HEK293 (cell line): ENCODE results near the gene LDLRAD3.

ENCODE experiments used
- CTCF ChIA-PET: fragments of 350-600 bp; formaldehyde crosslinking; extraction: SDS; loops from one replicate; lab custom pipeline; 2021; ENCODE audit warnings: antibody characterized with exemption; lab: Yijun Ruan, JAX
- POLR2A ChIA-PET: fragments of 300-600 bp; formaldehyde crosslinking; extraction: SDS; loops from one replicate; lab custom pipeline; 2020; ENCODE audit warnings: antibody characterized with exemption, inconsistent platforms; lab: Yijun Ruan, JAX
- H3K27ac ChIP-seq: fragments of 200-500 bp; sonication (Bioruptor generic); 2 replicates; pipeline ENCODE4 v1.5.1; 2014; ENCODE audit warnings: low read depth, low read length, control low read depth, inconsistent platforms; ENCODE audit errors: extremely low read depth
- H3K36me3 ChIP-seq, 2 experiments: fragments of 200-500 bp in 1 of 2; sonication (Bioruptor generic) in 1 of 2; 1 replicate in 1 of 2; 2 replicates in 1 of 2; pipeline ENCODE4 v1.5.1; 2014 to 2017; ENCODE audit warnings: inconsistent platforms in 2 of 2, low read length in 2 of 2; ENCODE audit not compliant: control insufficient read depth in 2 of 2, insufficient read depth in 1 of 2
- H3K4me1 ChIP-seq: fragments of 200-500 bp; sonication (Bioruptor generic); 2 replicates; pipeline ENCODE4 v1.5.1; 2014; ENCODE audit warnings: mild to moderate bottlenecking, low read length, inconsistent platforms; ENCODE audit not compliant: control insufficient read depth, insufficient read depth
- H3K4me3 ChIP-seq: 2 replicates; pipeline ENCODE4 v1.5.1; 2011; ENCODE audit warnings: low read depth, mild to moderate bottlenecking, control low read depth, low read length, moderate library complexity
- H3K9me3 ChIP-seq: fragments of 200-500 bp; sonication (Bioruptor generic); 2 replicates; pipeline ENCODE4 v1.5.1; 2014; ENCODE audit warnings: low read depth, low read length, inconsistent platforms; ENCODE audit not compliant: control insufficient read depth, insufficient read depth
- GLI2 ChIP-seq: fragments of 450-650 bp; formaldehyde crosslinking; IDR thresholded peaks from 2 replicates; pipeline ENCODE4; 2017; ENCODE audit warnings: missing biosample characterization, missing genetic modification characterization, low read depth, borderline replicate concordance
- KLF7 ChIP-seq: fragments of 450-650 bp; formaldehyde crosslinking; IDR thresholded peaks from 2 replicates; pipeline ENCODE4 v1.5.1; 2016; ENCODE audit warnings: missing biosample characterization, missing genetic modification characterization, borderline replicate concordance
- SALL2 ChIP-seq: fragments of 450-650 bp; formaldehyde crosslinking; IDR thresholded peaks from 2 replicates; pipeline ENCODE4 v1.5.0; 2017; ENCODE audit warnings: missing biosample characterization, mild to moderate bottlenecking, missing genetic modification characterization, borderline replicate concordance
- ZBTB20 ChIP-seq: fragments of 450-650 bp; formaldehyde crosslinking; IDR thresholded peaks from 2 replicates; pipeline ENCODE4 v1.5.1; 2016; ENCODE audit warnings: missing biosample characterization, missing genetic modification characterization
- ZBTB21 ChIP-seq: fragments of 450-650 bp; formaldehyde crosslinking; IDR thresholded peaks from 2 replicates; pipeline ENCODE4 v1.5.1; 2017; ENCODE audit warnings: missing biosample characterization, missing genetic modification characterization
- ZFHX2 ChIP-seq: fragments of 450-650 bp; formaldehyde crosslinking; conservative IDR thresholded peaks from 2 replicates; pipeline ENCODE4 v1.5.1; 2016; ENCODE audit warnings: missing biosample characterization, missing genetic modification characterization
- ZIC2 ChIP-seq: fragments of 450-650 bp; formaldehyde crosslinking; IDR thresholded peaks from 2 replicates; pipeline ENCODE4 v1.5.1; 2016; ENCODE audit warnings: missing biosample characterization, missing genetic modification characterization
- ZNF114 ChIP-seq: fragments of 450-650 bp; formaldehyde crosslinking; IDR thresholded peaks from 2 replicates; pipeline ENCODE4 v1.5.0; 2017; ENCODE audit warnings: missing biosample characterization, missing genetic modification characterization
- ZNF155 ChIP-seq: fragments of 450-650 bp; formaldehyde crosslinking; IDR thresholded peaks from 2 replicates; pipeline ENCODE4 v1.5.1; 2016; ENCODE audit warnings: missing biosample characterization, missing genetic modification characterization
- ZNF174 ChIP-seq: fragments of 450-650 bp; formaldehyde crosslinking; IDR thresholded peaks from 2 replicates; pipeline ENCODE4 v1.5.0; 2017; ENCODE audit warnings: missing biosample characterization, mild to moderate bottlenecking, missing genetic modification characterization
- ZNF211 ChIP-seq: fragments of 450-650 bp; formaldehyde crosslinking; IDR thresholded peaks from 2 replicates; pipeline ENCODE4 v1.5.1; 2016; ENCODE audit warnings: low read depth, missing biosample characterization, missing genetic modification characterization
- ZNF214 ChIP-seq: fragments of 450-650 bp; formaldehyde crosslinking; IDR thresholded peaks from 2 replicates; pipeline ENCODE4 v1.5.1; 2017; ENCODE audit warnings: missing biosample characterization, mild to moderate bottlenecking, missing genetic modification characterization, borderline replicate concordance
- ZNF239 ChIP-seq: fragments of 450-650 bp; formaldehyde crosslinking; IDR thresholded peaks from 2 replicates; pipeline ENCODE4 v1.5.1; 2016; ENCODE audit warnings: missing biosample characterization, missing genetic modification characterization
- ZNF350 ChIP-seq: fragments of 450-650 bp; formaldehyde crosslinking; IDR thresholded peaks from 2 replicates; pipeline ENCODE4 v1.5.0; 2017; ENCODE audit warnings: missing biosample characterization, mild to moderate bottlenecking, missing genetic modification characterization
- ZNF37A ChIP-seq: fragments of 450-650 bp; IDR thresholded peaks from 2 replicates; pipeline ENCODE4 v1.5.1; 2018; ENCODE audit warnings: missing biosample characterization, missing genetic modification characterization
- ZNF514 ChIP-seq: fragments of 450-650 bp; formaldehyde crosslinking; IDR thresholded peaks from 2 replicates; pipeline ENCODE4 v1.5.1; 2016; ENCODE audit warnings: missing biosample characterization, missing genetic modification characterization
- ZNF530 ChIP-seq: fragments of 450-650 bp; formaldehyde crosslinking; IDR thresholded peaks from 2 replicates; pipeline ENCODE4 v1.5.1; 2016; ENCODE audit warnings: low read depth, missing biosample characterization, missing genetic modification characterization
- ZNF560 ChIP-seq: fragments of 450-650 bp; formaldehyde crosslinking; IDR thresholded peaks from 2 replicates; pipeline ENCODE4 v1.5.1; 2017; ENCODE audit warnings: missing biosample characterization, missing genetic modification characterization, borderline replicate concordance
- ZNF670 ChIP-seq: fragments of 450-650 bp; formaldehyde crosslinking; IDR thresholded peaks from 2 replicates; pipeline ENCODE4 v1.5.1; 2016; ENCODE audit warnings: missing biosample characterization, missing genetic modification characterization, low read depth
- ZNF747 ChIP-seq: fragments of 450-650 bp; formaldehyde crosslinking; IDR thresholded peaks from 2 replicates; pipeline ENCODE4 v1.5.1; 2016; ENCODE audit warnings: missing biosample characterization, missing genetic modification characterization
- TF ChIP-seq, protein P1 (sequence below): fragments of 450-650 bp; formaldehyde crosslinking; IDR thresholded peaks from 2 replicates; pipeline ENCODE4 v1.5.1; 2017; ENCODE audit warnings: missing biosample characterization, missing genetic modification characterization
- TF ChIP-seq, protein P2 (sequence below): fragments of 450-650 bp; formaldehyde crosslinking; IDR thresholded peaks from 2 replicates; pipeline ENCODE4 v1.5.1; 2016; ENCODE audit warnings: missing biosample characterization, missing genetic modification characterization, low read depth
- TF ChIP-seq, protein P3 (sequence below): fragments of 450-650 bp; formaldehyde crosslinking; IDR thresholded peaks from 2 replicates; pipeline ENCODE4 v1.5.0; 2017; ENCODE audit warnings: missing biosample characterization, missing genetic modification characterization, borderline replicate concordance

Gene LDLRAD3

DNA sequence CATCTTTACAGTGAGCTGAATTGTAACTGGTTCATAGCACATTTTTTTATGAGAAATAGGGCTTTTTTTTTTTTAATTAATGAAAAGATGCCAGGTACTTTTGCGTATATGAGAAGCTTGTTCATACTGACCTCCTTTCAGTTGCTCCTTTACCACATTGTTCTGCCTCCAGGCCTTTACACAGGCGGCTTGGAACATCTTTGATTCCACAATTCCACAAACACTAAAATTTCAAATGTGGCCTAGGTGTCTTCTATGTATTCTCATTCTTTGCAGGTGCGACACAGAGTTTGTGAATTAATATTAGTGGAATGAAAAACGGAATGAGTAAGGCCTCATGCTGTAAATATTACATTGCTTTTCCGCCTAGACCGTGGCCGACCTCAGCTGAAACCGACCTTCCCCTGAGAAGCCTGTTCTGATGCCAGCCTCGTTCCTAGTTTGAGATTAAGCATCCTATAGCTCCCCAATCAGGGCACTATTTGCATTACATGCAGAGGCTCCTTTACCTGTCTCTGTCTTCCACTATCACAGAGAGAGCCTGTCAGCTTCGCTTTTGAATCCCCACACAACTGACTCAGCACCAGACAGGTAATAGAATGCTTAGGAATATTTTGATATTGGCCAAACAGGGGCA, 125.8 kb downstream of the LDLRAD3 start:
- no peak overlapping the region for H3K27ac ChIP-seq
- ChIA-PET POLR2A (no interaction called here), CTCF (interaction anchor here (0.6 to 2.2 kb wide), 9 partner anchors 13 to 548 kb away, joined by 3 to 16 read pairs (median 3); no protein-coding TSS in a partner anchor)

DNA sequence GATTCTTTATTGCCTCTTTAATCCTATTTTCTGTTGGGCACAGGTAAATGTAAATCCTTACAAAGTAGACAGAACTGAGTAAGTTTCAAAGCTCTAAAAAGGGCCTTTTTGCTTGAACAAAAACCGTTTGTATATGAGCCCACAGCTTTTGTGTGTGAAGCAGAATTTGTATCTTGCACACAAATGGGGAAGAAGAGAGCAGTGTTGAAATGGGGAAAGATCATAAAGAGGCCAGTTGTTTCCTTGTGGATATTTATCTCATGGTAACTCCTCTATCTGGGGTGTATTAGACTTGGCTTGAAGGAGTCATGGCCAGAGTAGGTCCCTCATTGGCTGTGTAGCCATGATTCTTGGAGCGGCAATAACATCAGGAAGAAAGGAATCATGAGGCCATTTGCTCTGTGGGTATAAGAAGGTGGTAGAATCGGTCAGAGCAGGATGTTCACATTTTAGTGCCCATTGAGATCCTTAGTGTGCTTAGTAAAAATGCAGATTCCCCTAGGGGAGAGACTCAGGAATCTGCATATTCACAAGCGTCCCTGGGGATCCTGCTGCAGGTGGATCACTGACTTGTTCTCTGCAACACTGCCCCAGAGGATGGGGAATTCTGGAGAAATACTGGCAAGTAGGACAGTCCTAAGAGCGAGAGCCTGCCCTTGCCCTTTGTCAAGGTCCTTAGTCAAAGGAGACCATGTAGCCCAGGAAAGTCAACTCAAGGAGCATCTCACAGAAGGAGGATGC, 126.5 kb downstream of the LDLRAD3 start:
- H3K4me3 ChIP-seq, result no peak overlapping the region
- no peaks in the 10 kb centered on the region for H3K9me3 ChIP-seq
- H3K27ac ChIP-seq, result no peak overlapping the region
- TF ChIP-seq ZNF747 (tag by site-specific recombination) (no peak), ZNF670 (tag by site-specific recombination) (no peak), ZNF560 (tag by site-specific recombination) (no peak), ZIC2 (tag by site-specific recombination) (no peak), SALL2 (no peak), GLI2 (tag by site-specific recombination) (no peak), ZNF350 (no peak), ZBTB20 (tag by site-specific recombination) (no peak), ZNF37A (no peak), ZNF214 (tag by site-specific recombination) (no peak), ZNF211 (no peak), ZNF155 (tag by site-specific recombination) (no peak), ZNF530 (tag by site-specific recombination) (no peak), ZNF239 (tag by site-specific recombination) (no peak), ZNF514 (tag by site-specific recombination) (no peak)
- TF ChIP-seq, protein P1, sequence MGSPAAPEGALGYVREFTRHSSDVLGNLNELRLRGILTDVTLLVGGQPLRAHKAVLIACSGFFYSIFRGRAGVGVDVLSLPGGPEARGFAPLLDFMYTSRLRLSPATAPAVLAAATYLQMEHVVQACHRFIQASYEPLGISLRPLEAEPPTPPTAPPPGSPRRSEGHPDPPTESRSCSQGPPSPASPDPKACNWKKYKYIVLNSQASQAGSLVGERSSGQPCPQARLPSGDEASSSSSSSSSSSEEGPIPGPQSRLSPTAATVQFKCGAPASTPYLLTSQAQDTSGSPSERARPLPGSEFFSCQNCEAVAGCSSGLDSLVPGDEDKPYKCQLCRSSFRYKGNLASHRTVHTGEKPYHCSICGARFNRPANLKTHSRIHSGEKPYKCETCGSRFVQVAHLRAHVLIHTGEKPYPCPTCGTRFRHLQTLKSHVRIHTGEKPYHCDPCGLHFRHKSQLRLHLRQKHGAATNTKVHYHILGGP (tag by site-specific recombination), result no peak
- ChIA-PET POLR2A (no interaction called here), CTCF (interaction anchor here (0.9 to 2.2 kb wide), 4 partner anchors 13 to 249 kb away, joined by 3 to 16 read pairs (median 8); no protein-coding TSS in a partner anchor)
- no peaks in the 10 kb centered on the region for H3K36me3 ChIP-seq
- 0 out of 2 replicates have a peak, but pooled peaks cover 2% of the 10 kb centered on the region for H3K4me1 ChIP-seq

More for the DNA sequence above, 125.8 kb downstream of the LDLRAD3 start:
- no peak overlapping the region for H3K4me3 ChIP-seq
- H3K36me3 ChIP-seq, result no peaks in the 10 kb centered on the region
- H3K9me3 ChIP-seq, result no peaks in the 10 kb centered on the region
- H3K4me1 ChIP-seq, result 0 out of 2 replicates have a peak, but pooled peaks cover 2% of the 10 kb centered on the region
- TF ChIP-seq ZNF114 (tag by site-specific recombination), result no peak
- TF ChIP-seq ZNF214 (tag by site-specific recombination), result no peak
- no peak for TF ChIP-seq ZNF174 (tag by site-specific recombination)
- TF ChIP-seq, protein P2, sequence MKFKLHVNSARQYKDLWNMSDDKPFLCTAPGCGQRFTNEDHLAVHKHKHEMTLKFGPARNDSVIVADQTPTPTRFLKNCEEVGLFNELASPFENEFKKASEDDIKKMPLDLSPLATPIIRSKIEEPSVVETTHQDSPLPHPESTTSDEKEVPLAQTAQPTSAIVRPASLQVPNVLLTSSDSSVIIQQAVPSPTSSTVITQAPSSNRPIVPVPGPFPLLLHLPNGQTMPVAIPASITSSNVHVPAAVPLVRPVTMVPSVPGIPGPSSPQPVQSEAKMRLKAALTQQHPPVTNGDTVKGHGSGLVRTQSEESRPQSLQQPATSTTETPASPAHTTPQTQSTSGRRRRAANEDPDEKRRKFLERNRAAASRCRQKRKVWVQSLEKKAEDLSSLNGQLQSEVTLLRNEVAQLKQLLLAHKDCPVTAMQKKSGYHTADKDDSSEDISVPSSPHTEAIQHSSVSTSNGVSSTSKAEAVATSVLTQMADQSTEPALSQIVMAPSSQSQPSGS (tag by site-specific recombination), result no peak
- TF ChIP-seq ZBTB21 (tag by site-specific recombination), result no peak
- no peak for TF ChIP-seq KLF7 (tag by site-specific recombination)
- TF ChIP-seq, protein P3, sequence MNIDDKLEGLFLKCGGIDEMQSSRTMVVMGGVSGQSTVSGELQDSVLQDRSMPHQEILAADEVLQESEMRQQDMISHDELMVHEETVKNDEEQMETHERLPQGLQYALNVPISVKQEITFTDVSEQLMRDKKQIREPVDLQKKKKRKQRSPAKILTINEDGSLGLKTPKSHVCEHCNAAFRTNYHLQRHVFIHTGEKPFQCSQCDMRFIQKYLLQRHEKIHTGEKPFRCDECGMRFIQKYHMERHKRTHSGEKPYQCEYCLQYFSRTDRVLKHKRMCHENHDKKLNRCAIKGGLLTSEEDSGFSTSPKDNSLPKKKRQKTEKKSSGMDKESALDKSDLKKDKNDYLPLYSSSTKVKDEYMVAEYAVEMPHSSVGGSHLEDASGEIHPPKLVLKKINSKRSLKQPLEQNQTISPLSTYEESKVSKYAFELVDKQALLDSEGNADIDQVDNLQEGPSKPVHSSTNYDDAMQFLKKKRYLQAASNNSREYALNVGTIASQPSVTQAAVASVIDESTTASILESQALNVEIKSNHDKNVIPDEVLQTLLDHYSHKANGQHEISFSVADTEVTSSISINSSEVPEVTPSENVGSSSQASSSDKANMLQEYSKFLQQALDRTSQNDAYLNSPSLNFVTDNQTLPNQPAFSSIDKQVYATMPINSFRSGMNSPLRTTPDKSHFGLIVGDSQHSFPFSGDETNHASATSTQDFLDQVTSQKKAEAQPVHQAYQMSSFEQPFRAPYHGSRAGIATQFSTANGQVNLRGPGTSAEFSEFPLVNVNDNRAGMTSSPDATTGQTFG (tag by site-specific recombination), result no peak
- no peak for TF ChIP-seq ZFHX2 (tag by site-specific recombination)
- no peak for TF ChIP-seq GLI2 (tag by site-specific recombination)
